LoVo (cell line): ENCODE measurements around the gene MON1A.

Experiments used
- DNase-seq: peaks from one replicate; pipeline ENCODE4 v3.0.0-alpha.2; 2016; ENCODE audit warnings: low spot score

MON1A gene

DNA sequence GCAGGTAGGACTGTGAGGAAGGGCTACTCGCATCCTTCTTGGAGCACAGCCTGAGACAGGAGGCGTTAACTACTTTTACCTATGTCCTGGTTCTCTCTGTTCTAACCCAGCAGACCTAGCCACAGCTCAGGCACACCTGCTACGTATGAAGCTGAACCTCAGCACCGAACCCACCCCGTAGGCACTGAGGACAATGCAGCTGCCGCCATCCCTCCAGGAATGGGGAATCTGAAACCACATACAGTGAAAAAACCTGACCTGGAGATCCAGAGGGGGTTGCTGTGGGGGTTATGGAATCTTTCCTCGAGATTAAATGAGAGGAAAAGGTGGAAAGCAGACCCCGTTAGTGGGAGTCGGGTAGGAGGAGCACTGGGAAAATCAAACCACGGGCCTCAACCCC is 40.3 kb downstream of the MON1A start:
- DNase-seq = no peak

GRCh38 chr3:49886922-49887265 is 42.7 kb downstream of the MON1A start:
- no peak for DNase-seq

DNA sequence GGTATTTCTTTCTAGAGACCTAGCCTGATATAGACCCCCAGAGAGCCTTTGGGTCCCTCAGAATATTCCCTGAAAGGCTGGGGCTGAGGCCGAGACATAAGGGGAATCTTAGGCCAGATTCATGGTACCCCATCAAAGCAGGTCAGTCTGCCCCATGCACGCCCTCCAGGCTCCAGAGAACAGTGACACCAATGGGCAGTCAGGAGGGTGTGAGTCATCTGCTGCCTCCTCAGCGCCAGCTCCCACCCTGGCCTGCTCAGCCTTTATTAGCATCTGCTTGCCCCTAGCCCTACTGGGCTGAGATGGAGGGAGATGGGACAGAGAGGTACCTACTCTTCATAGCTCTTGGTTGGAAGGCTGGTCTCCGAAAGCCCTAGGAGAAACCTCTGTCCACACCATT is 45.6 kb downstream of the MON1A start:
- DNase-seq = no peak

GRCh38 chr3:49882166-49882565 is 47.4 kb downstream of the MON1A start:
- DNase-seq = no peak

DNA sequence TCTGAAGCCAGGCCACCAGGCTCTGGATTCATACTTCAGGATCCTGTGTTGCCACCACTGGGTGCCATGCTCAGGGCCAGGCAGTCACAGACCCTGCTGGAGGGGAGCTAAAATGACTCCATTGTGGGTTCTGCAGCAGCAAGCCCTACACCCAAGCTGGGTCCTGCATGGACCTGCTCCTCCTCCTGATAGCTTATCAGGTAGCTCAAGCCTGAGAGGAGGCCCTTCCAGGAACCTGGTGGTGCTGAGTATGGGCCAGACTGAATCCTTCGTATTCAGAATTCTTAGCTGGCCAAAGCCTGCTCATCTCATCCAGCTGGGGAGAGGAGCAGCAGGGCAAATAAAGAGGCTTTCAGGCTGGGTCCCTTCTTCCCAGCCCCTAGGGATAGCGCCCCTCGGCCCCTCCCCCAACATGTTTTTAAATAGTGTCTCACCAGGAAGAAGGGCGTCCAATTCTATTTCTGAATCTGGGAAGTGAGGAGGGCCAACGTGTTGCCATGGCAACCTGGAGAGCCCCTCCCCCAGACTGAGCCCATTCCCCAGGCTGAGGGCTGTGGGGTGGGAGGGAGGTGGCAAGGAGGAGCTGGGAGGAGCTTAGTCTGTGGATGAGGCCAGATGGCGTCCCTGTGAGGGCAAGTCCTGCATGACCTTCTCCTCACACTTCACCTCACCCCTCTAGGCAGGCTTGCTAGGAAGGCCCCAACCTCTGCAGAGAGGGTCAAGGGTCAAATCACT is 48.9 kb downstream of the MON1A start:
- DNase-seq = no peak

DNA sequence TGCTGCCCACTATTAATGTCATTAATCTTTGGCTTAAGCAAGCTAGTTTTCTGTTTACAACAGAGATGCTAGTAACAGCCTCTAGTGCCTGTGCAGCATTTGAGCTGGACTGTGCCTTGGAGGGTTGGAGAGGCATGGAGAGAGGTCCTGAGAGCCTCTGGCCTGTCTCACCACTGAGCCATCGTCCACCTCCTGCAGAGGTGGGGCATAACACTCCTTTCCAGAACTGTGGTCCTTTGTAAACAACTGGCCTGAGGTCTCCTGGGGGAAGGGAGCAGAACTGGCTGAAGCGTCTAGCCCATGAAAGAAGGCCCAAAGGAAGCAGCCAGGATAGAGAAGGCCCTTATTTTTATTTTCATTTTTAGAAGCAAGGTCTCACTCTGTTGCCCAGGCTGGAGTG is 49.9 kb downstream of the MON1A start:
- no peak for DNase-seq

GRCh38 chr3:49878686-49879085 is 50.9 kb downstream of the MON1A start:
- no peak for DNase-seq

DNA sequence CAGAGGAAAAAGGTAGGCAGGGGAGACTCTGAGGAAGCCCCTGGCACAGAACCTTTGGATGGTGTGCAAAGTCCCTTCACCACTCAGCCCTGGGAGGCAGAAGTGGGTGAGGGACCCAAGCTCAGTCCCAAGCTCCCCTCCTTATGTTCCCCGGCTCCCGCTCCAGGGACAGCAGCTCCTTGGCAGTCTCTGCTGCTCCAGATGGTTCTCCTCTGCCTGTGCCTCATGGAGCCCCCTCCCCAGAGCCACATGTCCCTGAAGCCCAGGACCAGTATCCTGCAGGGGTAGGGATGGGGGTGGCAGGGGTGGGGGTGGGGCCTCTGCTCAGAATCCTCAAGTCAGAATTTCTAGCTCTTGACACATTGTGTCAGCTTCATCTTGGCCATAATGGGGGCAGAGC is 51.9 kb downstream of the MON1A start:
- DNase-seq = no peak

GRCh38 chr3:49876567-49876966 is 53.0 kb downstream of the MON1A start:
- no peak for DNase-seq

GRCh38 chr3:49873623-49874022 is 56.0 kb downstream of the MON1A start:
- DNase-seq = no peak

DNA sequence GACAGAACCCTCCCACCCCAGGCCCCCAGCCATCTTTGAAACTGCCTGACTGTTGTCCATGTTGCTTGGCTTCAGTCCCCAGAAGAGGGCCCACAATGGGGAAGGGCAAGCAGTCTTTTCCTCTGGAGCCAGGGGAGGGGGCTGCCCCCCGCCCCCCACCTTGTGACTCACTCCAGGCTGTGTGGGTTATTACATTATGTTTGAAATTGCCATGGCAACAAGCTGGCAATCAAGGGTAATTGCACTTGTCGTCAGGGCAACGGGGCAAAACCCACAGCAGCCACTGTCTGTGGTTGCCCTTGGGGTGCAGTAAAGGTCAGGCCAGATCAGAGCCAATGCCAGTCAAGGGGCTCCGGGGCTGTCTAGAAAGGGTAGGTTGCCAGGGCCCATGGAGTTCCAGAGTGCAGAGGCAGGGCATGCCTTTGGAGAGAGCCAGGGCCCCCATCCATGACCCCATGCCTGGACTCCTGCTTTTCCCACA is 56.8 kb downstream of the MON1A start:
- no peak for DNase-seq

GRCh38 chr3:49871531-49872153 is 58.0 kb downstream of the MON1A start:
- DNase-seq = no peak

- DNase-seq = peak; percentile 14
Measured at GRCh38 chr3:49869525-49870126, 60.0 kb downstream of the MON1A start, which contains the start of gene CAMKV. Gene CAMKV (minus strand): TSS chr3:49869906. CDS start chr3:49862388, 7,518 bp downstream.

DNA sequence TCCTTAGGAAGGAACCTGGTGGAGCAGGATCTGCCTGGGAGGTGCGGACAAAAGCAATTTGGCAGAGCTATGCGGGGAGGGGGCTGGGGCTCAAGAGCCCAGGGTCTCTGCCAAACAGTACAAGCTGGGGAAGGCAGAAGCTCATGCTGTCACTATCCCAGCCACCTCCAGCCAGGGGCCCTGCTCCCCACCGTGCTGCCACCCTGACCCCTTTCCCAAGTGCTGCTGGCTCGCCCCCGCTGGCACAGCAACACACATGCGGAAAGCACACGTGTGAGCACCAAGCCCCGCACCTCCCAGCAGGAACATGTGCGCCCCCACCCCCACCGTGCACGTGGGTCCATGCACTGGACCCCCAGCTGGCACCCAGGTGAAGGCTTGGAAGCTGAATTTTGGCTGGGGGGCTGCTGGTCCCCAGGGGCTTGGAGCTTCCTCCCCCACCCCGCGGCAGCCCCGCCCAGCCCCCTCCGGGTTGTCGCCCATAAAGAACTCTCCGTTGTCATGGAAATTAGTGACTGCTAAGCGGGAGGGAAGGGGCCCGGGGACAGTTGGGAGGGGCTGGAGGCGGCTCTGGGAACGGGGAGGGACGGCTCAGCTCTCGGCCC is 60.6 kb downstream of the MON1A start:
- DNase-seq = no peak

DNA sequence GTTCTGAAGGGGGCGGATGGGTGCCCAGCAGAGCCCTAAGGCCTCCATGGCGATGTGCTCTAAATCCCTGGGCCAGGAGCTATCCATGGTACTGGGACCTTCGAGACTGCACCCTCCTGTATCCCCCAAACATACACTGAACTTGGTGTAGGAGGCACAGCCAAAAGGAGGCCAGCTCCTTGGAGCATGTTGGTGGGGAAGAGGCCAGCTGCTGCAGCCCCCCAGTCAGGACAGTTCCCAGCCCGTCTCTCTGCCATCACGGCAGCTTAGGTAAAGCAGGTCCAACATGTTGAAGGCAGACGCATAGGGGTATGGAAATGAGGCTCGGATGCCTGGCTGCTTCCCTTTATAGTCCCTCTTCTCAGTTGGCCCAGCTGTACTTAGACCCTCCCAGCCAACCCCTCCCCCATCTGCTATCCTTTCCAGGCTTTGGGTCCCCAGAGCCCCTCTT is 61.7 kb downstream of the MON1A start:
- no peak for DNase-seq

GRCh38 chr3:49867400-49867799 is 62.2 kb downstream of the MON1A start:
- DNase-seq = no peak

GRCh38 chr3:49865198-49865784 is 64.3 kb downstream of the MON1A start:
- DNase-seq = no peak

DNA sequence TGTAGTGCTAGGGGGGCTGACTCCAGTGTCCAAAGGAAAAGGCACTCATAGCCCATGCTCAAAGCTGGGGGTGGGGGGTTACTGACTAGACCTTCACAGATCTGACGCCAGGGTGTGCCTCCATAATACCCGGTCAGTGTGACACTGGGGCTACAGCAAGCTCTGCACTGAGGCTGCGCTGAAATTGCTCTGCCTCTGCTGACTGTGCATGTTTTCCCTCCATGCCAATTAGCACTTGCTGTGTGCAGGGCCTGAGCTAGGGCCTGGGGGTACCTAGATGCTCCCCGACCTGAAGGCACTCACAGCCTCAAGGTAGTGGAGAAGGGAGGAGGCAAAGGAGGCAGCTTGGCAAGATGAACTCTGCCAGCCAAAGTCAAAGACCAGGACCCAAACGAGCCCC is 65.1 kb downstream of the MON1A start:
- no peak for DNase-seq

GRCh38 chr3:49859576-49860305 is 69.9 kb downstream of the MON1A start:
- no peak for DNase-seq
